ENCODE data around the gene TMEM254.
A peak's percentile ranks its signal among the peaks of the same experiment; 100 is the strongest.
"Not testable (repeated sequence)": the region's sequence is repeated elsewhere in the genome, so short reads cannot be mapped to it uniquely, and the experiment has no call there.

TMEM254 gene

GRCh38 chr10:80075781-80076180 lies 2.7 kb upstream of the TMEM254 start:
- peak in 1 of 2 donors; percentile 19 for DNase-seq (ENCODE audit: low read depth in 2 of 2)

GRCh38 chr10:80077869-80078447 lies 507 bp upstream of the TMEM254 start:
- DNase-seq (ENCODE audit: low read depth in 2 of 2), result no peak

- DNase-seq (ENCODE audit: low read depth in 2 of 2), result no peak
Measured at GRCh38 chr10:80079312-80079719, 851 bp downstream of the TMEM254 start.

GRCh38 chr10:80081026-80081425 lies 2.6 kb downstream of the TMEM254 start:
- no peak for DNase-seq (ENCODE audit: low read depth in 2 of 2)

GRCh38 chr10:80081801-80082750 lies 3.6 kb downstream of the TMEM254 start:
- DNase-seq (ENCODE audit: low read depth in 2 of 2), result no peak

GRCh38 chr10:80090121-80090520 lies 11.7 kb downstream of the TMEM254 start:
- DNase-seq (ENCODE audit: low read depth in 2 of 2), result no peak

GRCh38 chr10:80094231-80094630 lies 15.8 kb downstream of the TMEM254 start:
- no peak for DNase-seq (ENCODE audit: low read depth in 2 of 2)

- DNase-seq (ENCODE audit: low read depth in 2 of 2), result not testable (repeated sequence)
Measured at GRCh38 chr10:80098272-80098671, 19.8 kb downstream of the TMEM254 start.

- not testable (repeated sequence) for DNase-seq (ENCODE audit: low read depth in 2 of 2)
Measured at GRCh38 chr10:80099295-80099694, 20.8 kb downstream of the TMEM254 start.

GRCh38 chr10:80100116-80100515 lies 21.7 kb downstream of the TMEM254 start:
- no peak for DNase-seq (ENCODE audit: low read depth in 2 of 2)

- no peak for DNase-seq (ENCODE audit: low read depth in 2 of 2)
Measured at GRCh38 chr10:80100861-80101695, 22.6 kb downstream of the TMEM254 start.

GRCh38 chr10:80104066-80104926 lies 25.8 kb downstream of the TMEM254 start:
- DNase-seq (ENCODE audit: low read depth in 2 of 2), result no peak

- no peak for DNase-seq (ENCODE audit: low read depth in 2 of 2)
Measured at GRCh38 chr10:80108576-80109239, 30.2 kb downstream of the TMEM254 start.

GRCh38 chr10:80110986-80111385 lies 32.5 kb downstream of the TMEM254 start:
- no peak for DNase-seq (ENCODE audit: low read depth in 2 of 2)

GRCh38 chr10:80118669-80119068 lies 40.2 kb downstream of the TMEM254 start:
- DNase-seq (ENCODE audit: low read depth in 2 of 2), result no peak

- no peak for DNase-seq (ENCODE audit: low read depth in 2 of 2)
Measured at GRCh38 chr10:80122110-80122710, 43.7 kb downstream of the TMEM254 start.

- DNase-seq (ENCODE audit: low read depth in 2 of 2), result no peak
Measured at GRCh38 chr10:80122746-80123145, 44.3 kb downstream of the TMEM254 start.

GRCh38 chr10:80126876-80127275 lies 48.4 kb downstream of the TMEM254 start:
- DNase-seq (ENCODE audit: low read depth in 2 of 2), result no peak

GRCh38 chr10:80131499-80131901 lies 53.0 kb downstream of the TMEM254 start:
- no peak for DNase-seq (ENCODE audit: low read depth in 2 of 2)

Data from stimulated activated CD4-positive, alpha-beta T cell treated with anti-CD3 and anti-CD28 coated beads, Interleukin-15, amount 100 ng/mL, for 48 hours (primary cell).